IPS-20b (cell line): ENCODE data around the gene OR6B3.

ENCODE experiments used
- H3K27ac ChIP-seq: one replicate; pipeline ENCODE4 v1.5.1; 2013; ENCODE audit warnings: low read length
- H3K27me3 ChIP-seq: 2 replicates; pipeline ENCODE4 v1.6.1; 2013; ENCODE audit warnings: mild to moderate bottlenecking, low read length, inconsistent platforms; ENCODE audit not compliant: insufficient read depth
- H3K36me3 ChIP-seq: 2 replicates; pipeline ENCODE4 v1.6.1; 2013; ENCODE audit warnings: low read depth, mild to moderate bottlenecking, inconsistent platforms, low read length, moderate library complexity; ENCODE audit not compliant: insufficient read depth
- H3K4me1 ChIP-seq: 2 replicates; pipeline ENCODE4 v1.6.1; 2013; ENCODE audit warnings: mild to moderate bottlenecking, control low read depth, inconsistent platforms, low read length, moderate library complexity; ENCODE audit not compliant: insufficient read depth
- H3K4me3 ChIP-seq: 2 replicates; pipeline ENCODE4 v1.5.1; 2013; ENCODE audit warnings: mild to moderate bottlenecking, low read length, inconsistent platforms
- H3K9ac ChIP-seq: 2 replicates; pipeline ENCODE4 v1.6.1; 2013; ENCODE audit warnings: low read depth, mild to moderate bottlenecking, inconsistent platforms, low read length, moderate library complexity
- H3K9me3 ChIP-seq: 2 replicates; pipeline ENCODE4 v1.6.1; 2013; ENCODE audit warnings: mild to moderate bottlenecking, low read depth, low read length, inconsistent platforms; ENCODE audit not compliant: insufficient read depth

Gene OR6B3

GRCh38 chr2:240042740-240043139 is 10.6 kb downstream of the OR6B3 start:
- no peak overlapping the region for H3K4me3 ChIP-seq
- no peaks in the 10 kb centered on the region for H3K9me3 ChIP-seq
- H3K36me3 ChIP-seq: no peaks in the 10 kb centered on the region
- no peaks in the 10 kb centered on the region for H3K4me1 ChIP-seq
- H3K27me3 ChIP-seq: peaks cover 21% of the 10 kb centered on the region
- H3K27ac ChIP-seq: no peak overlapping the region
- no peak overlapping the region for H3K9ac ChIP-seq

GRCh38 chr2:240041363-240041762 is 12.0 kb downstream of the OR6B3 start:
- no peak overlapping the region for H3K27ac ChIP-seq
- H3K9ac ChIP-seq: no peak overlapping the region
- H3K9me3 ChIP-seq: no peaks in the 10 kb centered on the region
- H3K4me3 ChIP-seq: no peak overlapping the region
- peaks cover 28% of the 10 kb centered on the region for H3K27me3 ChIP-seq
- H3K36me3 ChIP-seq: no peaks in the 10 kb centered on the region
- H3K4me1 ChIP-seq: no peaks in the 10 kb centered on the region

- Histone ChIP-seq H3K27ac (no peak overlapping the region), H3K9me3 (no peaks in the 10 kb centered on the region), H3K4me1 (no peaks in the 10 kb centered on the region), H3K27me3 (peaks cover 54% of the 10 kb centered on the region), H3K9ac (no peak overlapping the region), H3K36me3 (no peaks in the 10 kb centered on the region), H3K4me3 (no peak overlapping the region)
These were observed 16.0 kb downstream of the OR6B3 start for GRCh38 chr2:240037358-240037757.

- Histone ChIP-seq H3K4me1 (no peaks in the 10 kb centered on the region), H3K9me3 (no peaks in the 10 kb centered on the region), H3K4me3 (no peak overlapping the region), H3K27ac (no peak overlapping the region), H3K27me3 (peaks cover 52% of the 10 kb centered on the region), H3K9ac (no peak overlapping the region), H3K36me3 (no peaks in the 10 kb centered on the region)
These were observed 20.0 kb downstream of the OR6B3 start for GRCh38 chr2:240033330-240033678.

- Histone ChIP-seq H3K4me1 (no peaks in the 10 kb centered on the region), H3K9me3 (no peaks in the 10 kb centered on the region), H3K27me3 (peaks cover 49% of the 10 kb centered on the region), H3K4me3 (no peak overlapping the region), H3K36me3 (no peaks in the 10 kb centered on the region), H3K9ac (no peak overlapping the region), H3K27ac (no peak overlapping the region)
These were observed 20.7 kb downstream of the OR6B3 start for GRCh38 chr2:240032406-240033329.

GRCh38 chr2:240030379-240031094 is 22.8 kb downstream of the OR6B3 start, which contains the start of gene OR6B2:
OR6B2 (minus strand) TSS chr2:240030429; CDS start chr2:240030429, 0 bp downstream.
- Histone ChIP-seq H3K27me3 (peaks cover 37% of the 10 kb centered on the region), H3K36me3 (no peaks in the 10 kb centered on the region), H3K9me3 (no peaks in the 10 kb centered on the region), H3K27ac (no peak within 1 kb of the TSS), H3K4me1 (no peaks in the 10 kb centered on the region), H3K4me3 (no peak within 1 kb of the TSS), H3K9ac (no peak within 1 kb of the TSS)

- Histone ChIP-seq H3K9ac (peak overlapping the region; percentile 80), H3K27me3 (no peaks in the 10 kb centered on the region), H3K9me3 (no peaks in the 10 kb centered on the region), H3K4me3 (peak overlapping the region; percentile 95), H3K4me1 (no peaks in the 10 kb centered on the region), H3K36me3 (peaks cover 17% of the 10 kb centered on the region), H3K27ac (no peak overlapping the region)
These were observed 28.6 kb downstream of the OR6B3 start for GRCh38 chr2:240024766-240025165.

GRCh38 chr2:240023792-240024191 is 29.5 kb downstream of the OR6B3 start:
- H3K9me3 ChIP-seq: no peaks in the 10 kb centered on the region
- H3K36me3 ChIP-seq: peaks cover 23% of the 10 kb centered on the region
- no peak overlapping the region for H3K27ac ChIP-seq
- peak overlapping the region; percentile 80; the same call in 1 of the 2 replicates for H3K9ac ChIP-seq
- H3K4me1 ChIP-seq: no peaks in the 10 kb centered on the region
- H3K4me3 ChIP-seq: peak overlapping the region; percentile 95
- no peaks in the 10 kb centered on the region for H3K27me3 ChIP-seq

GRCh38 chr2:240021488-240022104 is 31.7 kb downstream of the OR6B3 start:
- Histone ChIP-seq H3K4me3 (no peak overlapping the region), H3K27ac (no peak overlapping the region), H3K36me3 (peaks cover 45% of the 10 kb centered on the region), H3K9ac (no peak overlapping the region), H3K9me3 (no peaks in the 10 kb centered on the region), H3K4me1 (no peaks in the 10 kb centered on the region), H3K27me3 (no peaks in the 10 kb centered on the region)

GRCh38 chr2:240018071-240018750 is 35.1 kb downstream of the OR6B3 start:
- H3K4me3 ChIP-seq: no peak overlapping the region
- no peak overlapping the region for H3K27ac ChIP-seq
- H3K27me3 ChIP-seq: no peaks in the 10 kb centered on the region
- H3K9ac ChIP-seq: no peak overlapping the region
- no peaks in the 10 kb centered on the region for H3K4me1 ChIP-seq
- H3K9me3 ChIP-seq: no peaks in the 10 kb centered on the region
- H3K36me3 ChIP-seq: peaks cover 76% of the 10 kb centered on the region

GRCh38 chr2:240014327-240014726 is 39.0 kb downstream of the OR6B3 start:
- Histone ChIP-seq H3K27ac (no peak overlapping the region), H3K36me3 (peaks cover 96% of the 10 kb centered on the region), H3K4me1 (no peaks in the 10 kb centered on the region), H3K9me3 (no peaks in the 10 kb centered on the region), H3K9ac (no peak overlapping the region), H3K27me3 (no peaks in the 10 kb centered on the region), H3K4me3 (no peak overlapping the region)
